B cell (primary cell): Measurements from ENCODE around the gene IL11.

Experiments used
- EZH2 ChIP-seq: IDR thresholded peaks from 2 replicates; pipeline ENCODE4 v1.6.1; 2012; ENCODE audit warnings: borderline replicate concordance, low read depth, mild to moderate bottlenecking, moderate library complexity, low read length; ENCODE audit not compliant: insufficient read depth, poor library complexity, severe bottlenecking
- TF ChIP-seq, protein P1 (sequence below): fragments of 200-600 bp; IDR thresholded peaks from one replicate; pipeline ENCODE4 v1.8.0; 2022; ENCODE audit warnings: antibody characterized with exemption, mild to moderate bottlenecking

DNA sequence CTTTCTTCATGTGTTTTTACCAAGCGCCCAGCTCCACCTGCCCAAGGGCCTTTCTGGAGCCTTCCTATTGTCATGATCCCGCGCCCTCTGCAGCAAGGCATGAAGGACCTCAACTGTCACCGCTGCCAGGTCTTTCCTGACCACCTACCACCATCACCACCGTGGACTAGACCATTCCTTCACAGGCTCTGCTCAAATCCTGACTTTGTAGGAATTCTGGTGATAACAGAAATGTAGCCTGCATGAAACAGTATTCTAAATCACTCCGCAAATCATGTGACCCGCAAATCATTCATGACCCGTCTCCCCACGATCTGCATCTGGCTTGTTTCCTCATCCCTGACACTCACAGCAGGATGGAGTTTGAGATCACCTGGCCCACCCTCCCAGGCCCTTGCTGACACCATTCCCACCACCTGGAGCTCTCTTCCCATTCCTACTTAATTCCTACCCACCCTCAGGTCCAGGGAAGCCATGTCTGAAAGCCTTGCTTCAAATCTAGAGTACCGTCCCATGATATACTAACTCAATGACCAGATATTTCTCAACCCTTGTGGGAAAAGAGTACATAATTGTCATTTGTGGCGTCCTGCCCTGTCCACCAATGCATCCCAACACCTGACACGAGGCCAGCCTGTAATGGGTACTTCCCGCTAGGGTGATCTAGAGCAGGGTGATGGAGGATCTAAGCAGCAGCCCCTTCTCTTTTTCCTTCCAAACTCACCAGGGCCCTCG, 36.0 kb upstream of the IL11 start:
- TF ChIP-seq, protein P1, sequence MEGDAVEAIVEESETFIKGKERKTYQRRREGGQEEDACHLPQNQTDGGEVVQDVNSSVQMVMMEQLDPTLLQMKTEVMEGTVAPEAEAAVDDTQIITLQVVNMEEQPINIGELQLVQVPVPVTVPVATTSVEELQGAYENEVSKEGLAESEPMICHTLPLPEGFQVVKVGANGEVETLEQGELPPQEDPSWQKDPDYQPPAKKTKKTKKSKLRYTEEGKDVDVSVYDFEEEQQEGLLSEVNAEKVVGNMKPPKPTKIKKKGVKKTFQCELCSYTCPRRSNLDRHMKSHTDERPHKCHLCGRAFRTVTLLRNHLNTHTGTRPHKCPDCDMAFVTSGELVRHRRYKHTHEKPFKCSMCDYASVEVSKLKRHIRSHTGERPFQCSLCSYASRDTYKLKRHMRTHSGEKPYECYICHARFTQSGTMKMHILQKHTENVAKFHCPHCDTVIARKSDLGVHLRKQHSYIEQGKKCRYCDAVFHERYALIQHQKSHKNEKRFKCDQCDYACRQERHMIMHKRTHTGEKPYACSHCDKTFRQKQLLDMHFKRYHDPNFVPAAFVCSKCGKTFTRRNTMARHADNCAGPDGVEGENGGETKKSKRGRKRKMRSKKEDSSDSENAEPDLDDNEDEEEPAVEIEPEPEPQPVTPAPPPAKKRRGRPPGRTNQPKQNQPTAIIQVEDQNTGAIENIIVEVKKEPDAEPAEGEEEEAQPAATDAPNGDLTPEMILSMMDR, result no peak
- no peak for TF ChIP-seq EZH2
